Measurements from ENCODE around the gene AMZ1.
"Not testable (repeated sequence)": the region's sequence is repeated elsewhere in the genome, so short reads cannot be mapped to it uniquely, and the experiment has no call there.

Gene AMZ1

GRCh38 chr7:2732959-2733584 is 45.1 kb downstream of the AMZ1 start:
- Histone ChIP-seq H3K4me1 (ENCODE audit: control insufficient read depth, insufficient read depth, low read length) (peaks cover 18% of the 10 kb centered on the region; the same call in 1 of the 2 replicates), H3K4me3 (ENCODE audit: low read depth, low read length) (no peak overlapping the region), H3K9me3 (ENCODE audit: control insufficient read depth, insufficient read depth, low read depth, low read length) (no peaks in the 10 kb centered on the region), H3K9ac (ENCODE audit: low read length) (no peak overlapping the region), H3K27ac (ENCODE audit: low read depth, low read length) (0 out of 2 replicates have a peak overlapping the region, but pooled peaks have one; percentile 21), H3K36me3 (ENCODE audit: control insufficient read depth, insufficient read depth, low read length) (peaks cover 29% of the 10 kb centered on the region), H3K27me3 (ENCODE audit: control insufficient read depth, insufficient read depth, low read length) (no peaks in the 10 kb centered on the region)

- H3K36me3 ChIP-seq (ENCODE audit: control insufficient read depth, insufficient read depth, low read length): peaks cover 24% of the 10 kb centered on the region
- H3K9ac ChIP-seq (ENCODE audit: low read length): no peak overlapping the region
- no peak overlapping the region for H3K4me3 ChIP-seq (ENCODE audit: low read depth, low read length)
- no peak overlapping the region for H3K27ac ChIP-seq (ENCODE audit: low read depth, low read length)
- H3K9me3 ChIP-seq (ENCODE audit: control insufficient read depth, insufficient read depth, low read depth, low read length): no peaks in the 10 kb centered on the region
- H3K4me1 ChIP-seq (ENCODE audit: control insufficient read depth, insufficient read depth, low read length): peaks cover 18% of the 10 kb centered on the region; the same call in 1 of the 2 replicates
- H3K27me3 ChIP-seq (ENCODE audit: control insufficient read depth, insufficient read depth, low read length): no peaks in the 10 kb centered on the region
Measured at GRCh38 chr7:2734084-2734686, 46.2 kb downstream of the AMZ1 start.

GRCh38 chr7:2734751-2735571 is 47.0 kb downstream of the AMZ1 start:
- H3K9ac ChIP-seq (ENCODE audit: low read length): no peak overlapping the region
- H3K4me1 ChIP-seq (ENCODE audit: control insufficient read depth, insufficient read depth, low read length): peaks cover 11% of the 10 kb centered on the region; the same call in 1 of the 2 replicates
- peaks cover 19% of the 10 kb centered on the region for H3K36me3 ChIP-seq (ENCODE audit: control insufficient read depth, insufficient read depth, low read length)
- no peak overlapping the region for H3K27ac ChIP-seq (ENCODE audit: low read depth, low read length)
- H3K27me3 ChIP-seq (ENCODE audit: control insufficient read depth, insufficient read depth, low read length): no peaks in the 10 kb centered on the region
- no peaks in the 10 kb centered on the region for H3K9me3 ChIP-seq (ENCODE audit: control insufficient read depth, insufficient read depth, low read depth, low read length)
- H3K4me3 ChIP-seq (ENCODE audit: low read depth, low read length): no peak overlapping the region

GRCh38 chr7:2735744-2736143 is 47.7 kb downstream of the AMZ1 start:
- Histone ChIP-seq H3K9me3 (ENCODE audit: control insufficient read depth, insufficient read depth, low read depth, low read length) (no peaks in the 10 kb centered on the region), H3K27ac (ENCODE audit: low read depth, low read length) (no peak overlapping the region), H3K4me1 (ENCODE audit: control insufficient read depth, insufficient read depth, low read length) (peaks cover 11% of the 10 kb centered on the region; the same call in 1 of the 2 replicates), H3K27me3 (ENCODE audit: control insufficient read depth, insufficient read depth, low read length) (no peaks in the 10 kb centered on the region), H3K36me3 (ENCODE audit: control insufficient read depth, insufficient read depth, low read length) (peaks cover 11% of the 10 kb centered on the region), H3K4me3 (ENCODE audit: low read depth, low read length) (no peak overlapping the region), H3K9ac (ENCODE audit: low read length) (no peak overlapping the region)

- H3K9ac ChIP-seq (ENCODE audit: low read length): no peak overlapping the region
- H3K27ac ChIP-seq (ENCODE audit: low read depth, low read length): no peak overlapping the region
- peaks cover 11% of the 10 kb centered on the region; the same call in 1 of the 2 replicates for H3K4me1 ChIP-seq (ENCODE audit: control insufficient read depth, insufficient read depth, low read length)
- peaks cover 4% of the 10 kb centered on the region for H3K36me3 ChIP-seq (ENCODE audit: control insufficient read depth, insufficient read depth, low read length)
- no peak overlapping the region for H3K4me3 ChIP-seq (ENCODE audit: low read depth, low read length)
- no peaks in the 10 kb centered on the region for H3K9me3 ChIP-seq (ENCODE audit: control insufficient read depth, insufficient read depth, low read depth, low read length)
- H3K27me3 ChIP-seq (ENCODE audit: control insufficient read depth, insufficient read depth, low read length): no peaks in the 10 kb centered on the region
Measured at GRCh38 chr7:2736411-2736914, 48.5 kb downstream of the AMZ1 start.

GRCh38 chr7:2737005-2737743 is 49.2 kb downstream of the AMZ1 start:
- H3K4me1 ChIP-seq (ENCODE audit: control insufficient read depth, insufficient read depth, low read length): peaks cover 11% of the 10 kb centered on the region; the same call in 1 of the 2 replicates
- not testable (repeated sequence) for H3K9ac ChIP-seq (ENCODE audit: low read length); H3K36me3 ChIP-seq (ENCODE audit: control insufficient read depth, insufficient read depth, low read length); H3K9me3 ChIP-seq (ENCODE audit: control insufficient read depth, insufficient read depth, low read depth, low read length); H3K27me3 ChIP-seq (ENCODE audit: control insufficient read depth, insufficient read depth, low read length); H3K4me3 ChIP-seq (ENCODE audit: low read depth, low read length); H3K27ac ChIP-seq (ENCODE audit: low read depth, low read length)

- Histone ChIP-seq H3K4me1 (ENCODE audit: control insufficient read depth, insufficient read depth, low read length) (peaks cover 11% of the 10 kb centered on the region; the same call in 1 of the 2 replicates), H3K27me3 (ENCODE audit: control insufficient read depth, insufficient read depth, low read length) (no peaks in the 10 kb centered on the region), H3K4me3 (ENCODE audit: low read depth, low read length) (no peak overlapping the region), H3K9ac (ENCODE audit: low read length) (no peak overlapping the region), H3K27ac (ENCODE audit: low read depth, low read length) (no peak overlapping the region), H3K36me3 (ENCODE audit: control insufficient read depth, insufficient read depth, low read length) (peaks cover 2% of the 10 kb centered on the region; the same call in 1 of the 2 replicates), H3K9me3 (ENCODE audit: control insufficient read depth, insufficient read depth, low read depth, low read length) (no peaks in the 10 kb centered on the region; the same call in 1 of the 2 replicates)
Measured at GRCh38 chr7:2737771-2738540, 50.0 kb downstream of the AMZ1 start.

- Histone ChIP-seq H3K4me1 (ENCODE audit: control insufficient read depth, insufficient read depth, low read length) (peaks cover 7% of the 10 kb centered on the region; the same call in 1 of the 2 replicates), H3K4me3 (ENCODE audit: low read depth, low read length) (no peak overlapping the region), H3K9me3 (ENCODE audit: control insufficient read depth, insufficient read depth, low read depth, low read length) (no peaks in the 10 kb centered on the region; the same call in 1 of the 2 replicates), H3K9ac (ENCODE audit: low read length) (no peak overlapping the region), H3K27ac (ENCODE audit: low read depth, low read length) (no peak overlapping the region), H3K27me3 (ENCODE audit: control insufficient read depth, insufficient read depth, low read length) (no peaks in the 10 kb centered on the region), H3K36me3 (ENCODE audit: control insufficient read depth, insufficient read depth, low read length) (peaks cover 2% of the 10 kb centered on the region; the same call in 1 of the 2 replicates)
Measured at GRCh38 chr7:2738766-2739549, 51.0 kb downstream of the AMZ1 start.

- not testable (repeated sequence) for H3K9me3 ChIP-seq (ENCODE audit: control insufficient read depth, insufficient read depth, low read depth, low read length); H3K36me3 ChIP-seq (ENCODE audit: control insufficient read depth, insufficient read depth, low read length); H3K9ac ChIP-seq (ENCODE audit: low read length); H3K4me1 ChIP-seq (ENCODE audit: control insufficient read depth, insufficient read depth, low read length); H3K27ac ChIP-seq (ENCODE audit: low read depth, low read length); H3K27me3 ChIP-seq (ENCODE audit: control insufficient read depth, insufficient read depth, low read length)
- H3K4me3 ChIP-seq (ENCODE audit: low read depth, low read length): peak overlapping the region; percentile 46; the same call in 1 of the 2 replicates
Measured at GRCh38 chr7:2743523-2744185, 55.7 kb downstream of the AMZ1 start.
